NCI-H1436 (cell line): ENCODE results near the gene PIEZO1.
A peak's percentile ranks its signal among the peaks of the same experiment; 100 is the strongest.
"Not testable (repeated sequence)": the region's sequence is repeated elsewhere in the genome, so short reads cannot be mapped to it uniquely, and the experiment has no call there.

Experiments used
- DNase-seq: peaks from one replicate; lab custom pipeline; 2025; lab: John Stamatoyannopoulos, UW

The PIEZO1 gene

DNA sequence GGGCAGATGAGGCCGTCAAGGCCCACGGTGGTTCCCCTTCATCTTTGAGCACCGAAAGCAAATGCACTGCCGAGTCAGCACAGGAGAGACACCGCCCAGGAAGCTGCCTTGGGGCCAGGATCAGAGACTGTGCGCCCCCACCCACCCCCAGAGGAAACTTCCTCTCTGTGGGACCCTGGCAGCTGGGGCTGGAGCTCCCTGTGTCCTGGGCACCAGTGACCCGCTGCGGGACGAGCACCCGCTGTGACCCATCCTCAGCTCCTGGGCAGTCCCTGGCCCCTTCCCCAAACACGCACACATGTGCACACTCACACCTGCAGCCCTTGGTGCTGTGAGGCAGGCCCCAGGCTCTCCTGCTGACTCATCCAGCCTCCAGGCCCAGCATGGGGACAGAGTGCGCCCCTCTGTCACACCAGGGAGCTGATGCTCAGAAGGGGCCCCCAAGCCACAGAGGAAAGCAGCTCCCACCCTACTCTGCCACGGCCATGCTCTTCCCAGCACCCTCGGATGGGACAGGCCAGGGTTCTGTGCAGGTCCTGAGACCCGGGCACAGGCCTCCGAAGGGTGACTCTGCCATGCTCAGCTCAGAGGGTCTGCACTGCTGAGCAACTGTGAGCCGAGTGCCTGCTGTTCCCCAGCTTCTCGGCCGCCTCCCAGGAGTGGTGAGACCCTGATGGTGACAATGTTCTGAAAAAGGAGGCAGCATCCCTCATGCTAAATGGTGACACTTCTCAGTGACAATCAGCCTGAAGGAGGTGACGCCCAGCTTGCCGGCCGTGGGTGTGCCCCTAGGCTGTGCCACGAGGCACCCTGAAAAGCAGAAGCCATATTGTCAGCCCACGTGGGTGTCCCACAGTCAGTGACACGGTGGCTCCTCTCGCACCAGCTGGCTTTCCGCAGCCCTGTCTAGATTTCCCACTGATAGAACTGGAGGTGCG, 3.6 kb downstream of the PIEZO1 start:
- DNase-seq, result no peak

DNA sequence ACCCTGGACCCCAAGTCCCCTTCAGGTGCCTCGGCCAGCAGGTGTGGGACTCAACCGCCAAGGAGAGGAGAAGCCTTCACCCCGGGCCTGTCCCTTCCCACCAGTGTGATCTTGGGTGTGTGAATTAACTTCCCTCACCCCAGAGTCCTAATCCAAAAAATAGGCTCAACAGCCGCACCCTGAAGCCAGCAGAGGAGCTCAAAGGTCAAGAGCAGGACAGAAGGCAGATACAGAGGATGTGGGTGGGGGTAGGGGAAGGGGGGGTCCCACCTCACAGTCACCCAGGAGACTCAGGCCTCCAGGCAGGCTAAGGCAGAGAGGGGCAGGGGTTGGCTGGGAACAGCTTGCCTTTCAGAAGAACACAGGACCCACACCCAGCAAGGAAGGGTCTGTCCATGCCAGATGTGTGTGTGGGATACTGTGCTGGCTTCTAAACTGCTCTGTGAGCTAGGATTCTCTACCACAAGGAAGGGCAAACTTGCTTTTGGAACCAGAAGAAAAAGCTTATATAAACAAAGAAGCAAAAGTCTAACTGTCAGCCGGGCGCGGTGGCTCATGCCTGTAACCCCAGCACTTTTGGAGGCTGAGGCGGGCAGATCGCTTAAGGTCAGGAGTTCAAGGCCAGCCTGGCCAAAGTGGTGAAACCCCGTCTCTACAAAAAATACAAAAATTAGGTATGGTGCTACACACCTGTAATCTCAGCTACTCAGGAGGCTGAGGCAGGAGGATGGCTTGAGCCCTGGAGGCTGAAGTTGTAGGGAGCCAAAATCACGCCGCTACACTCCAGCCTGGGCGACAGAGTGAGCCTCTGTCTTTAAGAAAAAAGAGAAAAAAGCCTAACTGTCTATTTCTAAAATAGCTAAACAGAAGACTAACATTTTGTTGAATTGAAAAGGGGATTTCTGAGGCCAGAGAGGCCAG, 4.6 kb downstream of the PIEZO1 start:
- no peak for DNase-seq

DNA sequence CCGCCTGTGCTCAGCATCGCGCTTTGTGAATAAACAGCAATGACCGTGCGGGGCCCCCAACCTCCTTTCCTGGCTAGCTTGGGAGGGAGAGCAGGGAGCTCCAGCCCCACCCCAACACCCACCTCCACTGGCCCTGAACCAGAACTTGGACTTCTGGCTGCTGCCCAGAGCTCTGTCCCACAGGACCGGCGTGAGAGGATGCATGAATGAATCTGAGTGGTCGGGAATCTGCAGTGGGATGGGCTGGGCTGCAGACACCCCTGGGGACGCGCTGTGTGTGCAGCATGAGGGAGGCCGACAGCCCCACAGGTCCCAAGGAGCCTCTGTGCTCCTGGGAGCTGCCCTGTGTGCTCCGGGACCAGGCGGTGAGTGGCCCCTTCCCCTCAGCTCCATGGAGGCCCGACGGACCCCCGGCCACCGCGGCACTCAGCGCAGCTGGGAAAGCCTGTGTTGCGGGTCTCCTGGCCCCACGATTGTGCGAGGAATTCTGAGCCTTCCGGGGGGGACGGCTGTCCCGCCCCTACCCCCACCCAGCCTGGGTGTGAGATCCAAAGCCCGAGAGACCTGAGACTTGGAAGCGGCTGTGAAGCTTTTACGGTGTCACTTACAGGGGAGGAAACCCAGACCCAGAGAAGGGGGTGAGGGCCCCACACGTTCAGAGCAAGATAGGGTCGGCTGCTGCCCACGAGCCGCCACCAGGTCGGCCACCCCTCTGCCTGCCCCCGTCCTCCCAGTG, 5.4 kb downstream of the PIEZO1 start:
- DNase-seq, result no peak

DNA sequence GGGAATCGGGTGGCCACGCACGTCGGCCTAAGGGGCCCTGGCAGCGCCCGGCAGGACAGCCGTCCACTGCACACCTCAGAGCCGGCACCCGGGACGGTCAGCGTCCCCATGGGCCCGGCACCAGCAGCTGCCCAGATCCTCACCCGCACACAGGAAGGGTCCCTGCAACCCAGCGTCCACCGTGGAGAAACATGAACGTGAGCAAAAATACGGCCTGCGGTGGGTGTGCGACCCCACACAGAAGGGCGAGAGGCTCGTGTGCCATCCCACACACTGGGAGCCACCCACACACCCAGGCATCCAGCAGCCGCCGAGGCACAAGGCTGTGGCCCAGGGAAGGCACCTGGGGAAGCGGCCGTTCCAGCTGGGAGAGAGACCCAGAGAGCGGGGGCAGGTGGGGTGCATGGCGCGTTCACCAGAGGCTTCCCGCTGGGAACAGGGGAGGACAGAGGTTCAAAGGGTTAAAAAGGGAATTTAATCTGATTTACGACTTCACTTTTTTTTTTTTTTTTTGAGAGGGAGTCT, 6.4 kb downstream of the PIEZO1 start:
- no peak for DNase-seq

DNA sequence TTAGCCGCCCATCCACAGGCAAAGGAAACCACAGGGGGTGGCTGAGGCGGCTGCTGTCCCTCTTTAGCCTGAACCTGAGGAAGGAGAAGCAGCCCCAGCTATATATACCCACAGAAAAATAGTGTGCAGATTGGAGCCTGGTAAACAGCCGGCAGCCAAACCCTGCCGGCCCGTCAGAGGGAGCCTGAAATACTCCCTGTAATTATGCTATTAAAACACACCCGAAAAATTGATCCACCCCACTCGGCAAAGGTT, 6.8 kb downstream of the PIEZO1 start:
- DNase-seq, result no peak

DNA sequence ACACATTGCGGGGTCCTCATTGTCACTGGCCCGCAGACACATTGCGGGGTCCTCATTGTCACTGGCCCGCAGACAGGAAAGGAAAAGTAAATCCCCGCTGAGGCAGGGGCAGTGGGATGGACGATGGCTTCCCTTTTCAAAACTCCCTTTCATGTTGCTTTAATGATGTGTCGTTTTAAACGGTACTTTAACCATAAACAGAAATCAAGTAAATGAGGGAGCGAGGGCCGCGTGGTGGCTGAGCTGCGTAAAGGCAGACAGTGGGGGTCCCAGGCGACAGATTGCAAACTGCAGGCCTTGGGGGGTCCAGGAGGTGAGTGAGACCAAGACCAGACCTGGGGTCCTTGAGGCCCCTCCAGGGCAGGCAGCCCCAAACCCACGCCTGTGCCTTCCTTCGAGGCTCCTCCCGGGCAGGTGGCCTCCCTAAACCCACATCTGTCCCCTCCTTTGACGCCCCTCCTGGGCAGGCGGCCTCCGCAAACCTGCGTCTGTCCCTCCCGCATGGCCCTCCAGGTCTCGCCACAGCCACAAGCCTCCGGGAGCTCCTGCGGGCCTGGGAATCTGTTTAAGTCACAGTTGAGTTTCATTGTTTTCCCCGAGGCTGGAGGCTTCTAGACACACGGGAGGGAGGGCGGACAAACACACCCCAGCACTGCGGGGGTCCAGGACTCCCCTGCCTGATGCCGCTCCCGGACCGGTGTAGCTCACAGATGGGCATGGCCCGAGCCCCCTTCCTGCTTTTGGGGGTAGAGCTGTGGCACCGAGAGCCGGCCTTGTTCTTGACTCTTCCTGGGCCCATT, 7.3 kb downstream of the PIEZO1 start:
- DNase-seq, result no peak

DNA sequence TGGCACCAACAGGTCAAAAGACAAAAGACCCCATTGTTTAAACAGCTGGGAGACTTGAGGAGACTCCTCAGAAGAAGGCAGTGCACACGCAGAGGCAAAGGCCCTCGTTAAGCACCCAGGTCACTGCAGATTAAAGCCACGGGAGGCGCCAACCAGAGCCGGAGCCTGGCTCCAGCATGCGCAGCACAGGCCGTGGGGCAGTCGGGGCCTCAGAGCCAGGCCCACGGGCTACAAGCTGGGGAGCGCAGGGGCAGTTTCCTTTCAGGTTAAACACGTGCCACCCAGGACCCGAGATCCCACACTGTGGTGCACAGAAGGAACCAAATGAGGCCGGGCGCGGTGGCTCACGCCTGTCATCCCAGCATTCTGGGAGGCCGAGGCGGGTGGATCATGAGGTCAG, 9.2 kb downstream of the PIEZO1 start:
- DNase-seq, result no peak

DNA sequence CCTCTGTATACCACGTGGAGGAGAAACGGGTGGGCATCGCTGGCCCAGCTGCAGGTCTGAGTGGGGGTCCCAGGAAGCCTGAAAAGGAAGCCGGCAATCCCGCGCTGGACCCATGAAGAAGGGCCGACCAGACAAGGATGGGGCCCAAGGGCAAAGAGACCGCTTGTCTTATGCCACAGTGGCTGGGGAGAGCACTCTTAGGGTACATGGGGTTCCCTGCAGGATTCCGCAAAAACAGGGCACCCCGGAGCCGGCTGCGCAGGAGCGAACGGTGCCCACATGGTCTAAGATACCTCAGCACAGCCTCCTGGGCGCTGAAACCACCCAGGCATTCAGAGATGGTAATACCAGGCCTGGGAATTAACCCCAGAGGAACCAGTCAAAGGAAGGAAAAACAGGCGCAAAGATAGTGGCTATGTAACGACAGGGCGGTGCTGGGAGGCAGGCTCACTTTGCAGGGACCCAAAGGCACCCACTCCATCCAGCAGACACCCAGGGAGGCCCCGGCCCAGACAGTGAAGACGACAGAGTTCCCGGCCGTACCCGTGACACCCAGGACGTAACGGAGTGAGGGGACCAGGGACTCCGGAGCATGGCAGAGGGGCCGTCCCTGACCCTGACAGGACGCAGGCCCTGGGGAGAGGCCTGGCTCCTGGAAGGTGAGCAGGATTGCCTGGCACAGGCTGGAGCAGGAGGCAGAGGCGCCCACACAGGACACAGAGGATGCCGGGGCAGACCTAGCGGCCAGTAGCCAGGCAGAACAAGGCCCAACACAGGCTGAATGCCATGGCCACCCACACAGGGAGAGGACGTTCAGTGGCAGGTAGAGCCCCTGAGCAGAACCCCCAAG, 10.3 kb downstream of the PIEZO1 start:
- DNase-seq, result no peak

DNA sequence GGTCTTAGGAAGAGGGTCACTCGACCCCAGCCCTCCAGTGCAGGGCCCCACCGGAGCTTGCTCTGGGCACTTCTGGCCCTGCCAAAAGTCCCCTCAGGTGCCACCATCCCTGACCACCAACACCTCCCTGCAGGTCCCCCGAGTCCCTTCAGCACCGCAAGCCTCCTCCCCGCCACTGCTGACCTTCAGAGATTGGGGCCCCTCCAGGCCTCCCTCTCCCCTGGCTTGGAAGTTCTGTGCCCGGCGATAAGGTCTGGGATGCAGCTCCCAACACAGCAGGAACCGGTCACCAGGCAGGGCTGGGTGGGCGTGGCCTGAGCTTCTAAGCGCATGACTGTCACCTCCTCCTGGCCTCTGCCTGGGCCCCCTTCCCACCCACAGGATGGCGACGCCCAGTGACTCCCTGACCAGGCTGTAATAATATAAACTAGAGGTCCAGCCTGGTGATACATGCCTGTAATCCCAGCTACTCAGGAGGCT, 11.2 kb downstream of the PIEZO1 start:
- DNase-seq, result no peak

DNA sequence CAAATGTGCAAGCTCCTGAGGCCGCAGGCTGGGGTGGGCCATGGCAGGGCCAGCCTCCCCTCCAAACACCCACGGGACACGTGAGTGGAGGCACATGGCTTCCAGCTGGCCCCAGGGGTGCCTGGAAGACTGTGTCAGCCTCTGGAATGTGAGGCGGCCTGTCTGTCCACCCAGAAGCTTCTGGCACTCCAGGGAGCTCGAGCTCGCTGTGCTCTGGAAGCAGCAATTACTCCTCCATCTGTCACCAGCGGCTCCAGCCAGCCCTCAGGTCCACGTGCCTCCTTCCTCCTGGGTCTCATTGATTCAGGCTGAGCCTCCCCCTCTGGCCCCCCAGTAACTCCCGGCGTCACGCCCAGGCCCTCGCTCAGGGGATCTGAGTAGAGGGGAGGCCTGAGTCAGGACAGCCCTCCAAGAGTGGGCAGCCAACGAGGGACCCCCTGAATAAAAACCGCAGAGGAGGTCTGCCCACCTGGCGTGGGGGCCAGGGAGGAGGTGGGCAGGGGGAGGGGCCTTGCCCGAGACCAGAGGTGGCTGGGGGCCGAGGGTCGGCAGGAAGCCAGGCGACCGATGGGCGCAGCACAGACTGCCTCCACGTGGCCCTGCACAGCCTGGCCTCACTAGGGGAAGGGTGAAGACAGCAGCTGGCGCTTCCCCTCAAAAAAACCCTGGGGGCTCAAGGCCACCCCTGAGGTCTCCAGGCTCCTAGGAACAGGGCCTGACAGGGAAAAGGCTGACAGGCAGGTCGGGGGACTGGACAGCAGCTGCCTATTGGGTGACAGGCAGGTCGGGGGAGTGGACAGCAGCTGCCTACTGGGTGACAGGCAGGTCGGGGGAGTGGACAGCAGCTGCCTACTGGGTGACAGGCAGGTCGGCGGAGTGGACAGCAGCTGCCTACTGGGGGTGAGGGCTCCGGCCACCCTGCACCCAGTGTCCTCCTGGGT, 11.9 kb downstream of the PIEZO1 start:
- no peak for DNase-seq

DNA sequence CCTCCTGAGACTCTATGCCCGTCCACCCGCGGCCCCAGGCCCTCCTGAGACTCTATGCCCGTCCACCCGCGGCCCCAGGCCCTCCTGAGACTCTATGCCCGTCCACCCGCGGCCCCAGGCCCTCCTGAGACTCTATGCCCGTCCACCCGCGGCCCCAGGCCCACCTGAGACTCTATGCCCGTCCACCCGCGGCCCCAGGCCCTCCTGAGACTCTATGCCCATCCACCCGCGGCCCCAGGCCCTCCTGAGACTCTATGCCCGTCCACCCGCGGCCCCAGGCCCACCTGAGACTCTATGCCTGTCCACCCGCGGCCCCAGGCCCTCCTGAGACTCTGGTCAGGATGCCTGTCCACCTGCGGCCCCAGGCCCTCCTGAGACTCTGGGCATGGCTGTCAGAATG, 13.2 kb downstream of the PIEZO1 start:
- not testable (repeated sequence) for DNase-seq

DNA sequence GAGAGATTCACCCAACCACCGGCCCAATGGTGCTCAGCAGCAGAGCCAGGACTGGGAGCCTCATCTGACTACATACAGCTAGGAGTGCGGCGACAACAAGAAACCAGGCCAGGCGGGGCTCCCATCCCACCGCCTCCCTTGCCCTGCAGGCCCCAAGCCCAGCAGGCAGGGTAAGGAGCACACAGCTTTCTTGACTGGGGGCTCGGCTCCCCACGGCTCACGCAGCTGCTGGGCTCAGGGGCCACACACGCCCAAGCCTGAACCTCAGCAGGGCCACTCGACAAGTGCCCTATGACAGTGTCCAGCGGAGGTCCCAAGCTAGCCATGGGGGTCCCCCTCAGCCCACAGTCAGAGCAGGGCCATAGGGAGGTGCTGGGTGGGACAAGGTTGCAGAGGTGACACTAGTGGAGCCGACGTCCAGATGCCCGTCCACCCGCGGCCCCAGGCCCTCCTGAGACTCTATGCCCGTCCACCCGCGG, 13.7 kb downstream of the PIEZO1 start:
- DNase-seq, result no peak

DNA sequence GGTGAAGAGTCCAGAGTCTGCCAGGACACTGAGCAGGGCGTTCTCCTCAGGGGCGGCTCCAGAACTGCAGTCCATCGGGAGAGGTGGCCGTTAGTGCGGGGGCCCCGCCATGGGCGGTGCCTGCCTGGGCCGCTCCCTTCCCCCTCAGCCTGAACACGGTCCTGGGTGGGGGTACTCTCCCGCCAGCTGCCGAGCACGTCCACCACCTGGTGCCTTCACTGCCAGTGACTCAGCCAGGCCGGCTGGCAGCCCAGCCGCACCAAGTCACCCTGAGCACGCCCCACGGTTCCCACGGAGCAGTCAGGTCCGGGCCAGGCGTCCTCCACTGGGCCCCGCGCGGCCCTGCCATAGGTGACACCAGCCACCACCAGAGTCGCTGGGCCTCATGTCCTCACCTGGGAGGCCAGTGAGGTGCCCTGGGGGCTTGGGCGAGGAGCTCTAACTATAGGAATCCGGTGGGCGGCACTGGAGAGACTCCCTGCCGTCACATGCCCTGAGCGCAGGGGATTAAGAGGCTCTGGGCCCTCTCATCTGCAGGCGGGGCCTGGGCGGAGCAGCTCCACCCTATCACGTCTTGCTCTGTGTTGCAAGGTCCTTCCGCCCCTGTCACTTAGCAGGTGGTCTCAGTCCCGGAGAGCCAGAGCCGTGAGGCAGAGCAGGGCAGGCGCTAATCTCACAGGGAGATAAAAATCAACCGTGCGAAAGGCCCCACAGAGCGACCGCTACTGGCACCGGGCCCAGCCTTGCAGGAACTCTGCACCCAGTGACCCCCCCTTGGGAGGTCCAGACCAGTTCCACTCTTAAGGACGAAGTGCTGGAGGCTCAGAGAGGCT, 14.3 kb downstream of the PIEZO1 start:
- DNase-seq, result no peak

DNA sequence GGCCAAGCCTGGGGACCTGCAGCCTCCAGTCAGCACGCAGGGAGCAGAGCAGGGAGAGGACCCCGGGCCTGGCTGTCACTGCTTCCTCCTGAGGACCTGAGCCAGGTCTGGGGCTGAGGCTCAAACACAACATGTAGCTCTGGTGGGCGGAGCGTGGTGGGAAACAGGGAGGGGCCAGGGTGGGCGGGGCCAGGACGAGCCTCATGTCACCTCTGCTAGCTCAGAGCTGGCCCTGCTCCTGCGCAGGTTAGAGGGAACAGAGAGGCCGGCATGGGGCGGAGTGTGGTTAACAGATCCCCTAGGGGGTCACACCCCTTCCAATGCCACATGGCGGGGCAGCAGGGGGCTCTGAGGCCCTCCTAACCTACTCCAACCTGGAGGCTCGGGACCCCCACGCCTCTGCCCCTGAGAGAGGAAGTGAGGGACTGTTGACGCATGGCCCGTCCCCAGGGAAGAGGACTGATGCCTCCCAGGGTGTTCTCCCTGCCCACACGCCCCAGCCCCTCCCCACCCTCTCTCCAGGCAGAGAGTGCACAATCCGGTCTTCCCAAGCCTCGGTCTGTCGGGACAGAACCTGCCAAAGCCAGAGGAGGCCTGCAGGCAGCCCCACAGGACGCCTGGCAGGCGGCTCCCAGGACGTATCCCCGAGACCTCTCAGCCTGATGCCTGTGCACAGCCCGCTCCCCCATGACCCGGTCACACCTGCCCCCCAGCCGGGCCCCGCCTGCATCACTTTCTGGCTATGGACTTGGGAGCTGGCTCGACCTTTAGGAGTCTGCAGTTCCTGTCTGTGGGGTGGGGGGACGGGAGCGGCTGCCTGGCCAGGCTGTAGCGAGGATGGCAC, 15.2 kb downstream of the PIEZO1 start:
- peak; percentile 51 for DNase-seq

DNA sequence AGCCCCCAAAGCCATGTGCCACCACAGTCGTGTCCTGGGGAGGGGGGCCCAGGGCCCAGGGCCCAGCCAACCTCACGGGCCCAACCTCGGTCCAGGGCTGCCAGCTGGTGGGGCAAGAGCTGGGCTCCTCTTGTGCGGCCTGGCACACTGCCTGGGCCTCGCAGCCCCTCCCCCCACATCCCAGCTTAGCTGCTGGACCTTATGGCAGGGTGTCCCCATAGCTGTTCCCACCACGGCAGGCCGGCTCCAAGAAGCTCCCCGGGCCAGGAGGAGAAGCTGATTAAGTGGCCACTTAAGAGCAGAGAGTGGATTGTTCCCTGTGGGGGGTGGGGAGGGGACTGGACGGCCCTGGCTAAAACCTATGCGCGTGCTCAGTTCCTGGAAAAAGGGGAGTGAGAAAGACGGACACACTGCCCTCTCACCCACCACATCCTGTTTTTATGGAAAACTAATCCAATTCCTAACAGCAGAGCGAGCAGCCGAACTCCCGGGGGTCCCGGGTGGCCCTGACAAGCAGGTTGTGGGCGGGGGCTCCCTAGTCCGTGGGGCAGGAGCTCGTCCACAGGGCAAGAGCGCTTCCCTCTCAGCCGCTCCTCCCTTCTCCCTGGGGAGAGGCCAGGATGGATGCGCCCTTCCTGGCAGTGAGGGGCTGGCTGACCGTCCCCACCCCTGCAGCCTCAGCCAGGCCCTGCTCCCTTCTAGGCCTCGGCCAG, 16.8 kb downstream of the PIEZO1 start:
- DNase-seq, result no peak

DNA sequence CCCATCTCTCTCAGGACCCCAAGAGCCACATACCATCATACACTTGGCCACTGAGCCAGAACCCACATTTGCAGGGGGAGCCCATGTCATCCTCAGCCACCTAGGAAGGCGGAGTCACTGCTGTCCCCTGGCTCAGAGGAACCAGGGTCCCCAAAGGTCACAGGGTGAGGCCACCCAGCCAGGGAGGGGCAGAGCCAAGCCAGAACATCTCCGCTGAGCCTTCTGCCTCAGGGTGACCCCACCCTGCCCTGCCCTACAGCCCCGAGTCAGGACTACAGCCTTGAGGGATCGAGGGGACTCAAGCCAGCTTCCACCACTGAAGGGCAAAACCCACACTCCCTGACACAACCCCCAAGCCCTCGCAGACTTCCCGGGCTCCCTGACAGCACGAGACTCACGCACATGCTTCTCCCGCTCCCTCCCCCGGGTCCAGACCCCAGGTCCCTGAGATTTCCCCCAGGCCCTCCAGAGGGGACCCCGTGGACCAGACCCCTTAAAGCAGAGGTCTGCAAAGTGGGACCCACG, 17.4 kb downstream of the PIEZO1 start:
- DNase-seq, result no peak
